Omental fat pad (tissue), 4 donors: Measurements from ENCODE around the gene FEM1C. TPM values are rescaled to one million over a fixed set of nuclear protein-coding genes. Genes with fewer than 3 reads are reported as not detected.
"Not testable (repeated sequence)": the region's sequence is repeated elsewhere in the genome, so short reads cannot be mapped to it uniquely, and the experiment has no call there.

Experiments
- ATAC-seq: fragments of 150-250 bp; one replicate; pipeline ENCODE4 v1.9.1; 2016; ENCODE audit warnings: mild to moderate bottlenecking, moderate library complexity; ENCODE audit not compliant: low FRiP score
- DNase-seq: peaks from one replicate; pipeline ENCODE4 v3.0.0-alpha.2; 2019; ENCODE audit warnings: low spot score
- total RNA-seq, 4 donors: library from RNA; depleted of rRNA; stranded (reverse); fragments of >200 nt; gene quantifications; one replicate each; pipeline ENCODE4 v1.1.0, GENCODE V29; 2016
- TF ChIP-seq, protein P1 (sequence below), 3 donors: fragments of 450-650 bp; IDR thresholded peaks; one replicate each; pipeline ENCODE4 v1.5.1; 2016 to 2017; ENCODE audit warnings: antibody characterized with exemption in 3 of 3, mild to moderate bottlenecking in 3 of 3, moderate library complexity in 2 of 3

Gene FEM1C
- total RNA-seq, 4 donors from 2014 or later, result 20.4 to 52.2 (median 28.5) TPM

DNA sequence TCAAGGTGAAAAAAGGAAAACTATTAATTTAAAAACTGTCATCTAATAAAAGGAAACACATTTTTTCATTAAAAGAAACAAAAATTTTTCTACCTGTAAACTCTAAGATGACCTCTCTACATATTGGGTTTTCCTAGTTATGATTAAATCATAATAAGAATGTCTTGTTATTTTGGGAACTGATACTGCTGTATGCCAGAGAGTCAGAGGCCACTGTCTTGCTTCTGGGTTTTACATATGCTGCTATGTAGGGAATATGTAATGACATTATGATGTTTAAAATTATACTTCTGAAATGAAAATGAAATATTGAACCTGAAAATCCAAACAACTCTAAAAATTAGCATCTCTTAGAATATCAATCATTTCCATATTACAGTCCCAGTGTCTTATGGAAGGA, 63.7 kb downstream of the FEM1C start:
- no peak for DNase-seq
- TF ChIP-seq, protein P1, sequence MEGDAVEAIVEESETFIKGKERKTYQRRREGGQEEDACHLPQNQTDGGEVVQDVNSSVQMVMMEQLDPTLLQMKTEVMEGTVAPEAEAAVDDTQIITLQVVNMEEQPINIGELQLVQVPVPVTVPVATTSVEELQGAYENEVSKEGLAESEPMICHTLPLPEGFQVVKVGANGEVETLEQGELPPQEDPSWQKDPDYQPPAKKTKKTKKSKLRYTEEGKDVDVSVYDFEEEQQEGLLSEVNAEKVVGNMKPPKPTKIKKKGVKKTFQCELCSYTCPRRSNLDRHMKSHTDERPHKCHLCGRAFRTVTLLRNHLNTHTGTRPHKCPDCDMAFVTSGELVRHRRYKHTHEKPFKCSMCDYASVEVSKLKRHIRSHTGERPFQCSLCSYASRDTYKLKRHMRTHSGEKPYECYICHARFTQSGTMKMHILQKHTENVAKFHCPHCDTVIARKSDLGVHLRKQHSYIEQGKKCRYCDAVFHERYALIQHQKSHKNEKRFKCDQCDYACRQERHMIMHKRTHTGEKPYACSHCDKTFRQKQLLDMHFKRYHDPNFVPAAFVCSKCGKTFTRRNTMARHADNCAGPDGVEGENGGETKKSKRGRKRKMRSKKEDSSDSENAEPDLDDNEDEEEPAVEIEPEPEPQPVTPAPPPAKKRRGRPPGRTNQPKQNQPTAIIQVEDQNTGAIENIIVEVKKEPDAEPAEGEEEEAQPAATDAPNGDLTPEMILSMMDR (IDR thresholded peaks at IDR 0.05), result no peak
- no peak for ATAC-seq

DNA sequence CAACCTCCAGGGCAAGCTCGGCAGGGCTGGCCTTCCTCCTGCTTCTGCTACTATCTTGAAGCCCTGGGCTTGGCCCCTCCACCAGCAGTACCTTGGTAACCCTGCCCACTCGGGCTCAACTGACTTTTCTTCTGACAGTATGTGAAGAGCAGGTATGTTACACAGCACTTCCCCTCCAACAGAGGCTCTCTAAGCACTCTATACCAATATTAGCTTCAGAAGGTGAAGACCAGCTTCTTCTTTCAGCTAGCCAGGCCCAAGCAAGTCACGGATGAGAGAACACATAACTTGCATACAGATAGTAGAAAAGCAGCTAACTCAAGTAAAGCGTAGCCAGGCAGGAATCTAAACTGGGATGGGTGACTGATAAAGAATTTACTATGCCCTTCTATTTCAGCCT, 64.3 kb downstream of the FEM1C start:
- no peak for DNase-seq
- ATAC-seq, result no peak
- TF ChIP-seq, protein P1 (IDR thresholded peaks at IDR 0.05), result no peak

DNA sequence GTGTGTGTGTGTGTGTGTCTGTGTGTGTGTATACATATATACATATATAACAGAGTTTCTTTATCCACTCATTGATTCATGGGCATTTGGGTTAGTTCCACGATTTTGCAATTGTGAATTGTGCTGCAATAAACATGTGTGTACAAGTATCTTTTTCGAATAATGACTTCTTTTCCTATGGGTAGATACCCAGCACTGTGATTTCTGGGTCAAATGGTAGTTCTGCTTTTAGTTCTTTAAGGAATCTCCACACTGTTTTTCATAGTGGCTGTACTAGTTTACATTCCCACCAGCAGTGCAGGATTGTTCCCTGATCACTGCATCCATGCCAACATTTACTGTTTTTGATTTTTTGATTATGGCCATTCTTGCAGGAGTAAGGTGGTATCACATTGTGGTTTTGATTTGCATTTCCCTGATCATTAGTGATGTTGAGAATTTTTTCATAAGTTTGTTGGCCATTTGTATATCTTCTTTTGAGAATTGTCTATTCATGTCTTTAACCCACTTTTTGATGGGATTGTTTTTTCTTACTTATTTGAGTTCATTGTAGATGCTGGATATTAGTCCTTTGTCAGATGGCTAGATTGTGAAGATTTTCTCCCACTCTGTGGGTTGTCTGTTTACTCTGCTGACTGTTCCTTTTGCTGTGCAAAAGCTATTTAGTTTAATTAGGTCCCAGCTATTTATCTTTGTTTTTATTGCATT, 65.3 kb downstream of the FEM1C start:
- ATAC-seq, DNase-seq: not testable (repeated sequence)

- no peak for ATAC-seq
- TF ChIP-seq, protein P1 (IDR thresholded peaks at IDR 0.05), result no peak
Measured at GRCh38 chr5:115478281-115478680, 66.3 kb downstream of the FEM1C start.

DNA sequence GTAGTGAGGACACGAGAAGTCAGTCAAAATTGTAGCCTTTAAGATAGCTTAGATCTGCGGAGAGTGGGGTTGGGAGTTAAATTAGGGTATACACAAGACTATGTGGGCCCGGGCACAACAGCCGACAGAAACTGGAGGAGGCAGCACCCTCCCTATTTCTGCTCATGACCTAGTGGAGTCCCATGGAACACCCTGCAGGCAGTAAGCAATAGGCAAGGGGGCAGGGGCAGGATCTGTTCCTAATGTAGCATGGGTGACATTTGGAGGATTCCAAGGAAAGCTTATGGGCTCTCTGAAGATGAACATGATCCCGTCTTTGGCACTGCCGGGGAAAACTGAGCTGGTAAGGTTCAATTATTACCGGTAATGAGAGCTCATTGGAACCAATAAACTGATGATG, 67.0 kb downstream of the FEM1C start:
- TF ChIP-seq, protein P1 (IDR thresholded peaks at IDR 0.05), result no peak
- DNase-seq (no peak), ATAC-seq (no peak)

More at GRCh38 chr5:115478281-115478680, 66.3 kb downstream of the FEM1C start:
- DNase-seq, result no peak

- ATAC-seq, result no peak
- TF ChIP-seq, protein P1 (IDR thresholded peaks at IDR 0.05), result no peak
- DNase-seq, result no peak
Measured at GRCh38 chr5:115475788-115476187, 68.8 kb downstream of the FEM1C start.

DNA sequence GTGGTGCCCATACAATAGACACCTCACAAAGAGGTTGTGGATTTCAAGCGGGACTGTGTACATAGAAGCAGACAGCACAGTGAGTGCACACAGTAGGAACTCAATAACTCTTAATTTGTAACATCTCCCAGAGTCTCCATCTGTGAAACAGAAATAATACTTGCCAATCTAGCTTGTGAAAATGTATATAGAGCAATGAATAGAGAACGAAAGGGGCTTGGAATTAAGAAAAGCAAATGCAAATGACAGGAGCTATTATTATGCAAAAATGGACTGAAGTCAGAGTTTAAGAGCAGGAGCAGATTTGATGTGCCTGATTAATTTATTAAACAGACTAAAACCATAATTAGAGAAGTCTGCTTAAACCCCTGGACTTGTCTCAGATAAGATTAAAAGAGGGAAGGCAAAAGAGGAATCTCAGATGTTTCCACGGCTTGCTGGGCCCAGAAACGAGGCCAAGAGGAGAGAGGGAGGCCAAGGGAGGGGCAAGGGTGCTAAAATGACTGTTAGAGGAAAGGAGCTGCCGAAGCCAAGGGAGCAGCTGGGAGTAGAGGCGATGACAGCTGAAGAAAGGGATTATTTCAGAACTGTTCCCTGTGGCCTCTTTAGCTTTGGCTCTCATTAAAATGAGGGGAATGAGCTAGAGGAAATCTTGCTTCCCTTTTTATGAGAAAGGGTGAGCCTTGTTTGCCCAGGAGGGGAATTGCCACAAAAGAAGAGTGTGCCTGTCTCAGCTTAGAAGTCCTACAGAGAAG, 72.1 kb downstream of the FEM1C start:
- no peak for ATAC-seq
- TF ChIP-seq, protein P1 (IDR thresholded peaks at IDR 0.05), result no peak
- no peak for DNase-seq
